TTC549 (cell line): ENCODE data around the gene LMO1.

Experiments used
- FAIRE-seq: peaks from 2 replicates; lab custom pipeline; 2012; peaks lifted over from hg19 to GRCh38; lab: Jason Lieb, UNC

LMO1 gene

DNA sequence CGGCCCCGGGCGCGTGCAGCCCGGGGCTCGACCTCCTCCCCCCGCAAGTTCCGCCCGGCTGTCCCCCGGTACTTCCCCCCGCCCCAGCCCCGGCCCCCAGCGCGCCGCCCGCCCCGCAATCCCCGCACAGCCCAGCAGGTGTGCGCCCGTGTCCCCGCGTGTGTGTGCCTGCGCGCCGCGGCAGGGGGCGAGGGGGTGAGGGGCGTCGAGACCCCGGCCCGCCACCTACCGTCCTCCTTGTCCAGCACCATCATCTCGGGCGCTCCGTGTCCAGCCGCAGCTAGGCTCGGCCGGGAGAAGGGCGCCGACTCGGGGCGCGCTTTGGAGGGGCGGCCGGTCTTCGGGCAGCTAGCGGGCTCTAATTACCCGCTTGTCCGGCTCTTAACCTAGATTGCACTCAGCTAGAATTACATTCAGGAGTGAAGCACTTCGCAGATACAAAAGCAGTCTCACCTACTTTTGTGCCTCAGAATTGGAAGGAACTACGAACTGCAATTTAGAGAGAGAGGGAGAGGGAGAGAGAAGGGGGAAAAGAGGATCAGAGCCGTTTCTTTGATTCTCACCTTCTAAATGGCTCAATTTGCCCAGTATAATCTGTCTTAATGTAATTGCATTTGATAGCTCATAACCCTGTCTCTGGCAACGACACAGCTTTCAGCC, 439 bp downstream of the LMO1 start:
- no peak for FAIRE-seq

DNA sequence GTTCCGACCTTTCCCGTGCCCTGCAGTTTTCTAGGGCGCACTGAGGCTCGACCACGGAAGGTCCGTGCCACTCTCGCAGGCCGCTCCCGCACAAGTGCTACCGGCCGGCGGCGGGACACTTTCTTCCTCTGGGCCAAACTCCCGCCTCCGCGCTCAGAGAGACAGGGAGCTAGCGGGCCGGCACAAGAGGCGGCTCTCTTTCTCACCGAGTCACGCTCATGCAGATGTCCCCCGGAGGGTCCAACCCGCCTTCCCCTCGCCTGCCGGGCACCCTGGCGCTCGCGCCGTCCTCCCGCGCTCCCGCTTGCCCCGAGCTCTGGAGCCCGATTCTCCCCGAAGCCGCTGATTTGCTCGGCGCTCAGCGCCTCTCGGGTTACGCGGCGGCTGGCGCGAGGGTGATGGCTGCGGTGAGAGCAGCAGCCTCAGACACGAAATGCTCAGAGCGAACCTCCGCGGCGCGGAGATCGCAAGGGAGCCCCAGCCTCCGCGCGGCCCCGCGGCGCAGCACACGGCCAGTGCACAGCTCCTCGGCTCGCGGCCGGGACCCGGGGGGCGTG, 1.0 kb downstream of the LMO1 start:
- no peak for FAIRE-seq

DNA sequence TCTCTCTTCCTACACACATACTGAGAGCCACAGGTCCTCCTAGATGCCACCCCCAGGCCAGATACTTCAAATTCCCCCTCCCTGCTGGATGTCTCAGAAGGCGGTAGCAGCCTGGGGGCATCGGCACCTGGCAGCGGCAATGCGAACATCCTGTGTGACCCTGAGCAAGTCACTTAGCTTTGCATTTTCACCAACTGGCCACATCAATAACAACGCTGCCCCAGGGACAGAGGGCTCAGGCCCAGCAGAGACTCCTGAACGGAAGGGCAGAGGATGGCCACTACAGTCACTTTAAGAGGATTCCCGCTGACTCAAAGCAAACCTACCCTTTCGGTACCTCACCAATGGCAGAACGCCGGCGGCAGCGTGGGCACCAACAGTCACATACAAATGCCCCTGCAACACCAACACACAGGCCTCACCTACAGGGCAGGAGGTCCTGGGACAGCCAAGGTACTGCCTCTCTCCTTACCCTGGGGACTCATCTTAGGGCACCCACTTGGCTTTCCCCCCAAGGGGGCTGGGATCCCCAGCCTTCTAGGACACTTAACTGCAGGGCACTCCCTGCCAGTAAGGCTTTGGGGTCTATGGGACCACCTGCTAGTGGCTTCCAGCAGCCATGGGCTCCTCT, 1.6 kb downstream of the LMO1 start:
- no peak for FAIRE-seq

DNA sequence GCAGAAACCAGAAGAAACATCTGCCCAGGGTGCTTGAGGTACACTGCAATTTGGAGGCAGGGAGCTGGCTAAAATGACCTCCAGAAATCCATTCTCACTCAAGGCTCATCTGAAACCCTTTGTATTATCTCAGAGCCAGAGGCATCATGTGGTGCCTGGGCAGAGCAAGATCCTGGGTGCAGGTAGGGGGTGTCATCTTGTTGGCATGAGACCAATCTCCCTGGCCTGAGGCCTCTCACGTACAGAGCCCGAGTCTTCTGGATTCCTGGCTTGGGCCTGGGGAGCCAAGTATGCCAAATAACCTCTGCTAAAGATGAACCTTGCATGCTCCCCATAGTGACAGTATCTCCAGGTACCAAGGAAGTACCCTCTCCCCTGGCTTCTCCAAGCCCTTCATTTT, 2.4 kb downstream of the LMO1 start:
- no peak for FAIRE-seq

DNA sequence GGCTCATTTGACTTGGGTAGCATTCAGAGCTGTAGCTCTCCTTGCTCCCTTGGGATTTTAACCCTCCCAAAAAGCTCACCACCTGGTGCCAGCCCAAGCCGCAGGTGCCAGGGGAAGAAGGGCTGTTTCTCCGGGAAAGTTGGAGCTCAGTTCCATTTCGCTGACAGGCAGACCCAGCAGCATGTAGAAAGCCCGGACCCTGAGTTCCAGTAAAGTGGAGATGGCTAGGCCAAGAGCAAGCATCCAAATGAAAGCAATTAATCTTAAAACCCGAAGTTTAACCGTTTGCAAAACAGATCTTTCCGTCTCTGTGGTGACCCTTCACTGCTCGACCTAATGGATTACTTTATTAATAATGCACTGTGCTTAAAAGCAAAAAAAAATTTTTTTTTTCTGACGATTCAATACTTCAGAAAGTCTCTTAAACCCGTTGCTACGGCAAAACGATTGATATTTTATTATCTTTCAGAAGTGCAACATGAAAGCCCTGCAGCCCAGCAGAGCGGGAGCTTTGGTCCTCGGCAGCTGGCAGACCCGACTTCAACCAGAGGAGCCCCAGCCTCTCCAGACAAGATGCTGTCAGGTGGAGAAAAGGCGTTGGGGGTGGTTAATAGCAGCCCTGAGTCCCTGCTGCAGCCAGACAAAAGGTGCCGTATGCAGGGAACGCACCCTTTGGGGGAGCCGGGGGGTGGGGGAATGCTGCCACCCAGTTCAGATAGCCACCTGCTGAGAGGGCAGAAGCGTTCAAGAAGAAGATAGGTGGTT, 3.3 kb downstream of the LMO1 start:
- FAIRE-seq, result no peak

DNA sequence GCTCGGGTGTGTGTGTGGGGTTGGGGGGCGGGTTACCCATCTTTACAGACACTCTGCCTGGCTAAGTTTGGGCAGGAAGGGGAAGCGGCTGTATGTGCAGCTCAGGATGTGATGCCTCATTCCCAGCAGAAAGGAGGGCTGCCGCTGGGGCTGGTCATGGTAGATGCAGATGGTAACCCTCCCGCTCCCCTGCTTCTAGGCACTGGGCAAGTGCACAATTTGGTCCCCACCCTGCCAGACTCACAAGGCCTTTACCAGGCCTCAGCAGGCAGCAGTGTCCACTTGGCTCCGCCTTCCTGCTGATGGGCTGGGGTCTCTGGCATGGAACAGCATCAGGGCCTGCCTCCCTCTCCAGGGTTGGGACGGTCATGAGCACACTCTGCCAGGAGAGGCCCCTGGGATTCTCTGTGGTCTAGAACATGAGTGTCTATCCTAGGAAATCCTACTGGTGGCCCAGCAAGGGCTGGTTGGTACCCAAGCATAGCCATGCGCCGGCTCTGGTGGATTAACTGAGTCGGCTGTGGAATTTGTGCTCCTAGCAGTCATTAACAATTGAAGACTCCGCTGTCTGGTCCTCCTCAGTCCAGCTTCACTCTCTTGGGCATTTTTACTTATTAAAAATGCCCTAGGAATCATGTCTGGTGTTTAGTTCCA, 4.2 kb downstream of the LMO1 start:
- no peak for FAIRE-seq

DNA sequence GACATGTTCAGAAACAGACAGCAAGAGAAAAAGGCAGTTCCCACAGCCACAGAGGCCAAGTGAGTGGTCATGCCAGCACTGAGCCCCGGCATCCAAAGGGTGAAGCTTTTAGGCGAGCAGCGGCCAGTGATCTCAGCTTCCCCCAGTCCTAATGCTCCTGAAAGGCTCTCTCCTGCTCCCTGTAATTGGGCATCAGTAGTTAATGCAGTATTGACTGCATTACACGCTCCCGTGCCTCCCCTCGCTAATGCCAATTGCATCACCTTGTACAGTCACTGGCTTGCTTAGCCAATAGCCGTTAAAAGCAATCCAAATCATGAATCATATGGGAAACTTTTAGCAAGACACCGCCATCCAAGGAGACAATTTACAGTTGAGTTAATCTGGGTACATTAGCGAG, 4.9 kb downstream of the LMO1 start:
- FAIRE-seq, result no peak

DNA sequence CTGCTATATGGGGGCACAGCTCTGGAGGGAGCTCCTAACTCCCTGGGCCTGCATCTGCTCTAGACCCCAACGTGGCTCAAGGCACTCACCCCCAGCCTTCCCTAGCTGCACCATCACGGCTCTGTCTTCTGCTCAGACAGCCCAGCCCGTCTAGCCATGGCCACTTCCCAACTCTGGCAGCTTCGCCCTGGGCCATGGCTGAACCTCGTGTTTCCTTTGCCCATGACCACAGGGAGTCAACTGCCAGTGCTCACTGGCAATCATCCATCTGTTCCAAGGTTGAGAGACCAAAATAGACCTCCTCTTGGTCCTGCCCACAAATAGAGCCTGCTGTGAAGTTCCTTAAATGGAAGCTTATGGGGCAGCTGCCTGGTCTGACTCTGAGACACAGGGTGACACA, 5.4 kb downstream of the LMO1 start:
- no peak for FAIRE-seq

DNA sequence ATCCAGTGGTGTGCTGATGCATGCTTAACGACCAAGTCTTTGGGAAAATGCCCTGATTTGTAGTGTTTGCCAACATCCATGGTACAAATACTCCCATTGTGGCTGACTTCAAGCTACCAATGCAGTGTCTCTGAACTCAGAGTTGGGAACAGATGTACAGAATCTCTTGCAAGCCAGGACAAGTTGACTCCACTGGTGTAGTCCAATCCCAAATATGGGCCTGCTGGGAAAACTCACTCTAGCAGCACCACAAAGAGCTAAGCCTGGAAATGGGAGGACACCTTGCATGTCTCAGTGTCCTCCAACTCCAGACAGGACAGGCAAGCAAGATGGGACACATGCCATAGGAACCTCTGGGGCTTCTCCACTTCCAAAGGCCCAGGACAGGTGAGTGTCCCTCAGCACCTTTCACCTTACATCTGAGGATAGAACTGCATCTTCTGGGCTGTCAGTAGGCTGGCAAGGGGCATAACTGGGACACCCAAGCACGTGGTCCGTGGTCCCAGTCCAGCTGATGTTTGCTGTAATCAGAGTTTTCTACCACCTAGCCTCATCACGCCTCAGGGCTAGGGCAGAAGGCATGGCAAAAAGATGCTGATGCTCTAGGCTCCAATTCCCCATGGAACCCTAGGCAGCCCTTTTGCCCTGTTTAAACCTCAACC, 6.5 kb downstream of the LMO1 start:
- FAIRE-seq, result no peak

DNA sequence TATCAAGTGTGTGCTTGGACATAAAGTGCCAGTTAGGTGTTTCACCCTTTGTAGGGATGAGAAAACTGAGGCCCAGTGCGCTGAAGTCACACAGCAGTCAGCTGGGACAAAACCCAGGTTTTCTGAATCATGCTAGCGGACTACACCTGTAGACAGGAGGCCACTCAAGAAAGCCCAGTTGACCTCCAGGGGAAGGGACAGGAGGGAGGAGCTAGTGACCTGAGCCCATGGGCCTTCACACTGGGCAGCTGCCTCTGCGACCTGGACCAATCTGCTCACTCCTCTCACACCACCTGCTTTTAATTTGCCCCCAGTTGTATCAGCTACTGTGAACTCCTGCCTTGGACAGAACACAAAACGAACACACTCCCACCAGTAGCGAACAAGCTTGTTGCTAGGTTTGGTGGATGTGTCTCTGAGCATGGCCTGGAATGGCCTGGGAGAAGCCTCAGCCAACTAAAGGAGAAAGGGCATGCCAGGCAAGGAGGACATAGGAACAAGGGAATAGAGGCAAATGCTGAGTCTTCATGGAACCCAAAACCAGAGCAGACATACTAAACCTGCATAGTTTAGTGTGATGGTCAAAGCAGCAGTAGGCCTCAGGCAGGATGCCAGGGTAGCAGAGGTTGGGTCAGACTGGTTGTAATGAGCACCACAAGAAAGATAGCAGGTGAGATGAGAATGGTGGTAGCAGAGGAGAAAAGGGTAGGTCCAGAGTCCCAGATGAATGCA, 7.2 kb downstream of the LMO1 start:
- no peak for FAIRE-seq

DNA sequence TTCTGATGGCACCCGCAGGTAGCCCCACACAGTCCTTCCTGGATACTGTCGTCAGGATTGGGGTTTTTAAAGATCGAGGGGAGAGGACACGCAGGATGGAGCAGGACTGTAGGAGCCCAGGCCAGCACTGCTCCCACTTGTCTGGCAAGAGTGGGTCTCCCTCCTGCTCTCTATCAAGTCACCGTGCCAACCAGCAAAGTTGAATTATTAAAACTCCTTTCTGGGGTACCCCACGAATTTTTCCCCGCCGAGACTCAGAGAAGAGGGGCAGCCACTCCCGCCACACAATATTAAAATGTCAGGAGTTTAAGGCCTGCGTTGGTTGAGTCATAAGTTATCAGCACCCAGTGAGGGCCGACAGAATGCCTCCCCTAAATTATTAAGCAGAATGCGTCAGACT, 10.1 kb downstream of the LMO1 start:
- no peak for FAIRE-seq

DNA sequence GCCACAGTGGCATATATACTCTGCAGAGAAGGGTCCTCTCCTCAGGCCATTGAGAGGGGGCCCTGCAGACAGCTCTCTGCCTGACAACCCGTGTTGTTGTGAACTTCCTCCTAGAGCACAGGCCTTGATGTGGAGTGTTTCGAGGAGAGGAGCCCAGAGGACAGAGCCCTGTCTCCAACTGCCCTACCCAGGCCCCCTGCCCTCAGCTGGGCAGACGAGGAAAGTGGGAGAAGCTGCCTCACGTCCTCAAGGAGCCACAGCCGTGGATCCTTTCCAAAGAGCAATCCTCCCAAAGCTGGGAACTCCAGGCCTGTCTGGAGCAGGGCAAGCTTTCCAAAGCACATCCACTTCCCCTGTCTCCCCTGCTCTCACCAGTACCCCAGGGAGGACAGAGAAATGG, 10.7 kb downstream of the LMO1 start:
- no peak for FAIRE-seq

DNA sequence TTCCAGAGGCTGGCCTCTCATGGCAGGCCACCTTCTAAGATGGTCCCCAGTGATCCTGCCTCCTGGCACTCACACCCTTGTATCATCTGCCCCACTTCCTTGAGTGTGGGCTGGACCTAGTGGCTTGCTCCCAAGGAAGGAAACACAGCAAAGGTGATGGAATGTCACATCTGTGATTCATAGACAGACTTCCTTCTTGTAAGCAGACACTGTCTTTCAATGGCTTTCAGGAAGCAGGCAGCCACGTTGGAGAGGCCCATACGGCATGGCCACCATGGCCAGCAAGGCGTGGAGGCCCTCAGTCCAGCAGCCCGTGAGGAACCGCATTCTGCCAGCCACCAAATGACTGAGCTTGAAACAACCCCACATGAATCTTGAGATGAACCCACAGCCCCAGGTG, 11.3 kb downstream of the LMO1 start:
- no peak for FAIRE-seq

DNA sequence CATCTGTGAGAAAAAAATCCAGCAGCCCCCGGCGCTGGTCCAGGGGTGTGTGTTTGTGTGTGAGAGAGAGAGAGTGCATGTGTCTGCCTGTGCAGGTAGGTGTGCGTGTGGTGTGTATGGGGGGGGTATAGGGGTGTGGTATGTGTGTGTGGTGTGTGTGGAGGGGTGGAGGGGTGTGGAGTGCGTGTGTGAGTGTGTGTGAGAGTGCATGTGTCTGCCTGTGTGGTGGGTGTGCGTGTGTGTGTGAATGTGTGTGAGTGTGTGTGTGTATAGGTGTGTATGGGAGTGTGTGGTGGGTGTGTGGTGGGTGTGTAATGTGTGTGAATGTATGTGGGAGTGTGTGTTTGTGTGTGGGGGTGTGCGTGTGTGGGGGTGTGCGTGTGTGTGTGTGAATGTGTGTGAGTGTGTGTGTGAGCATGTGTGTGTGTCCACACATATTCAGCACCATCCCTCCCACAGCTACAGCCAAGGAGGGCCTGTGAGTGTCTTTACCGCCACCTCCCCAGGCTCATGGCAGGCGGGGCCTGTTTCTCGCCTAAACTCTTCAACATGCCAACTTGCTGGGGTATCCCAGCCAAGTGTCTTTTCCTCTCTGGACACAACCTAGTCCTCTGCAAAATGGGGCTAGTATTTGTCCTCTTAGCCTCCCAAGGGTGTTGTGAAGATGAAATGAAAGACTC, 11.9 kb downstream of the LMO1 start:
- no peak for FAIRE-seq

DNA sequence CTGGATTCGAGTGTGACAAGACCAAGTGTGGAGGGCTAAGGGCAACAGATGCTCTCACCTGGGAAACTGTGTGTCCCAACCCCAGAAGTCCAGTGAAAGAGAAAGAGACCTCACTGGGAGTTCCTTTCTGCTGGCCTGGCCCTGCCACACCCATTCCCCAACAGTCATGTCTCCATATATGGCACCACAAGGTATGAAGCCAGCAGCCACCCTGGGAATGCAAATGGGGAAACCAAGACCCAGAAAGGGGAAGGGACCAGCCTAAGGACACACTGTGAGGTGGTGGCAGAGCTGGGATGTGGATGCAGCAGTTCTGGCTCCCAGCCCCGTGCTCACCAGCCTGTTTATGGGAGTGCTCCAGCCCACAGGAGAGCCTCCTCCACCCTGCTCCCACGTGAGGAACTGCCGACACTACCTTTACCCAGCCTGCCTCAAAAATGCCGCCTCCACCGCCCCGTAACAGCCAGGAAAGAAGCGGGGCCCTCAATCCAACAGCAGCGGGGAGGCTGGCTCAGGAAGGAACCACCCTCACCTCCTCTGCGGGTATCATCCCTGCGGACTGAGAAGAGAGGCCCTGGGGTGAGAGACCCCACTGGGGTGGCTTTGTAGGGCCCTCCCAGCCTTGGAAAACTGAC, 12.6 kb downstream of the LMO1 start:
- no peak for FAIRE-seq

DNA sequence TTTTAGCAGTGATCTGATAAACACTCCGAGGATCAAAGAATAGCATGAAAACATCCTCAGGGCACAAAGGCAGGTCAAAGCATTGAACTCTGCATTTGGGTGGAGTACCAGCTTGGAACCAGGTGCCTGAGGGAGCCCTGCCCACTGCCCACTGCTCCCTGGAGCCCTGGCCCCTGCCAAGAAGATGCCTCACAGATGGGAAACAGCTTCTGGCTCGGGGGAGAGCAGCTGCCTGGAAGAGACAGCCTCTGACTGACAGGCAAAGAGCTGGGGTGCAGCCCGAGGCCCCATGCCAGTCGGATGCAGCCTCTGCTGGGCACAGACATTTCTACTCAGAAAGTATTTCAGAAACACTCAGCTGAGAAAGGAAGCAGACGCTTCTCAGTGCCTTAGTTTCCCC, 13.2 kb downstream of the LMO1 start:
- no peak for FAIRE-seq

DNA sequence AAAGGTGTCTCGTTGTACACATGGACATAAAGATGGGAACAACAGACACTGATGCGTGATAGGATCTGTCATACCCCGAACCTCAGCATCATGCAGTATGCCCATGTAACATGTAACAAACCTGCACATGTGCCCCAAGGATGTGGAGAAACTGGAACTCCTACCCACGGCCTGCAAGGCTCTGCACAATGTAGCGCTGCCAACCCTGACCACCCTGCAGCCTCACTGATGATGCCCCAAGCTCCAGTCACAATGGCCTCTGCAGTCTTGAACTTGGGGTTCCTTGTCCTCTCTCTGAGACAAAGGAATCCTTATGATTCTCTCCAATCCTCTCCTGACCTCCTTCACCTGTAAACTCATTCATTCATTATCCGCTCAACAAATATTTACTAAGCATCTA, 14.2 kb downstream of the LMO1 start:
- FAIRE-seq, result no peak

DNA sequence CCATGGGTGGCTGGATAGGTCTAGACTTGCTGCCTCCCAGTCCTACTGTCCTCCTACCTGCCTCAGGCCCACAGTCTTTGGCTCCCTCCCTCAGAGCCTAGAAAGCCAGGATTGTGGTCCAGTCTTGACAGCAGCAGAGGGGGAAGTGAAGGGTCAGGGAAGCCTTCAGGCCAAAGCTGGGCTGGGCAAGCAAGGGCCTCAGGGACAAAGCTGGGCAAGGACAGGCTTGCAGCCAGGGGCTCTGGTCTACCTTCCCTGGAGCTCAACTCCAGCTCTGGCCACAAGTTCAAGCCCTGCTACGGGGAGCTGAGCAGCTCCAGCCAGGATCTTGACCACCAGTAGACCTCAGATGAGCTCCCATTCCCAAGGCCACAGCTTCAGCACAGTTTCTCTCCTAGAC, 14.9 kb downstream of the LMO1 start:
- FAIRE-seq, result no peak

DNA sequence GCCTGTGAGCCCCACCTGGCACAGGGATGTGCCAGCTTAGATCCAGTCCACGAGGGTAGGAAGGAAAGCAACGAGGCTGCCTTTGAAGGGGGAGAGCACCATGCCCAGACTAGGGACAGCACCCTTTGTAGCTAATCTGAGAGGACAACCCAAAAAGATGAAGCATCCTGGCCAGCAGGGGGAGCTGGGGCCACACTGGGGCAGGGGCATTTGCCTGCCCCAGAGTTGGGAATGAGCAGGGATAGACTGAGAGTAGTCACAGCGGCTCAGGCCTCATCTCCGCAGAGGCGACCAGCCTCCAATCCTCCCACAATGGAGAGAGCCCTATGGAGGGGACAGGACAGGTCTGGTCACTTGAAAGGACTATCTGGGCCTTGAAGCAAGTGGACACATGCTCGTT, 16.4 kb downstream of the LMO1 start:
- no peak for FAIRE-seq

DNA sequence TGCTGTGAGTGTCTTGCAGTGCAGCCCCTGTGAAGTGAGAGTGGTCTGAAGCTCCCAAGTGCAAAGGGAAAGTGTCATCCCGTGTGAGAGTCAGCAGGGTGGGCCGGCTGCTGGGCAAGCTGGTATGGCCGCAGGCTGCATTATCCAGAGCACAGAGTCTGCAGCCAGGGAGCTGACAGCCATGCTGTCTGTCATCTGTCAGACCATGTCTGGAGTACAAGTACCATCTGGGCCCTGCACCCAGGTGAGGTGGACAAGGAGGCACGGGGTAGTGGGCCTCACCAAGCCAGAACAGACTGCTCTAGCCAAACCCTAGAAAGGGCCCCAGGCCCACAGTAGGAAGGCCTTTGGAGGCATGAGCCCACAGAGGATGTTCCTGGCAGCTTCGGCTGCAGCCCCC, 20.2 kb downstream of the LMO1 start:
- FAIRE-seq, result no peak
